ENCODE results near the gene SPDYE4. TPM values are rescaled to one million over a fixed set of nuclear protein-coding genes. Genes with fewer than 3 reads are reported as not detected.

The SPDYE4 gene
- total and polyA plus RNA-seq, 9 donors, result not detected

GRCh38 chr17:8736796-8737195 is 21.6 kb downstream of the SPDYE4 start:
- Histone ChIP-seq H3K27ac (no peak overlapping the region), H3K36me3 (no peaks in the 10 kb centered on the region), H3K9me3 (no peaks in the 10 kb centered on the region), H3K4me3 (no peak overlapping the region), H3K4me1 (ENCODE audit: insufficient read depth) (no peaks in the 10 kb centered on the region), H3K27me3 (no peaks in the 10 kb centered on the region)
- WGBS, 3 donors, result 57 to 68% (median 60%) methylated on average over 2 of the region's 2 CpGs
- no peak for DNase-seq
- TF ChIP-seq EP300 (IDR thresholded peaks at IDR 0.05) (no peak), CTCF (IDR thresholded peaks at IDR 0.05) (no peak), POLR2A (IDR thresholded peaks at IDR 0.05) (no peak)
- intact Hi-C loops (cut with DNase I), result no loop called here

DNA sequence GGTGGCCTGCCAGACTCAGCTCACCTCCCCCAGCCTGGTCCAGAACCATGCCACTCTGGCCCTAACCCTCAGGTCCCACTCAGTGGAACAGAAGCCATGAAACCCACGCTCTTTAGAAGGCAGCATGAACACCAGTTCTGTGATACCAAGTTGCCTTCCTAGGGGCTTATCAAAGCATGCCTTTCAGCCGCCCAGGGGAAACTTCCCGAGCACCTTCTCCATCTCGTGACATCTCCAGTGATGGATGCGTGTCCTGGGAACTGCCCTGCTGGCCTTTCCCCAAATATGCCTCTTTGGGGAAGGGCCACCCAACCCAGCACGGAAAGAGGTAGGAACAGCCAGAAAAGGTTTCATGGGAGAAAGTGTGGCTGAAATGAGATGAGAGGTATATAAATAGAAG is 22.0 kb downstream of the SPDYE4 start:
- no peak overlapping the region for H3K4me3 ChIP-seq
- WGBS, 3 donors, result 74 to 80% (median 76%) methylated on average over 6 of the region's 6 CpGs
- TF ChIP-seq CTCF (IDR thresholded peaks at IDR 0.05) (no peak), POLR2A (IDR thresholded peaks at IDR 0.05) (no peak)
- intact Hi-C loops (cut with DNase I), result no loop called here
- no peaks in the 10 kb centered on the region for H3K36me3 ChIP-seq
- no peak for DNase-seq
- no peaks in the 10 kb centered on the region for H3K9me3 ChIP-seq
- no peaks in the 10 kb centered on the region for H3K27me3 ChIP-seq
- H3K27ac ChIP-seq, result no peak overlapping the region
- H3K4me1 ChIP-seq (ENCODE audit: insufficient read depth), result no peaks in the 10 kb centered on the region

DNA sequence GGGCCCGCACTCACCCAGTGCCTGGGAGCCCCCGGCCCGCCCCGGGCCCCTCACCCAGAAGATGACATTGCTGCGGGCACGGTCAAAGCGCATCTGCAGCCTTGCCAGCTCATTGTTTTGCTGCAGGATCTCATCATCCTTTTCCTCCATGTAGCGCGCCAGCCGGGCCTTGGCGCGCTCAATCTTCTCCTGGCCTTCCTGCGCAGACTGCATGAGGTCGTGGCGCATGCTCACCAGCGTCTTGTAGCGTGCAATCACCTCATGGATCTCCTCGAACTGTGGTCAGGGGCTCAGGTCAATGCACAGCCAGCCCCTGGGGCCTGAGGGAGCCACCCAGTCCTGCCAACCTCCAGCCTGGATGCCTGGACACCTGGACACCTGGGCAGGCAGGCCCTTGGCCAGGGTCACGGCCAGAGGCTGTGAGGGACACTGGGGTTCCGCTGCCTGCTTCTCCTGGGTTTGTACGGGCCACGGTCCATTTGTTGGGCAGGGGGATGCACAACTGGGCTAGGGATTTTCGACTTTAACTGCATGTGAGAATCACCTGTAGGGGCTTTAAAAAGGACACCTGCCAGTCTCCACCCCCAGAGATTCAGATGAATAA is 22.9 kb downstream of the SPDYE4 start:
- DNase-seq, result no peak
- Histone ChIP-seq H3K36me3 (no peaks in the 10 kb centered on the region), H3K27ac (no peak overlapping the region), H3K4me1 (ENCODE audit: insufficient read depth) (no peaks in the 10 kb centered on the region), H3K27me3 (no peaks in the 10 kb centered on the region), H3K9me3 (no peaks in the 10 kb centered on the region), H3K4me3 (no peak overlapping the region)
- WGBS, 3 donors, result 92 to 94% (median 94%) methylated on average over 23 of the region's 23 CpGs
- TF ChIP-seq CTCF (IDR thresholded peaks at IDR 0.05), result no peak
- no peak for TF ChIP-seq EP300 (IDR thresholded peaks at IDR 0.05)
- TF ChIP-seq POLR2A (IDR thresholded peaks at IDR 0.05), result no peak
- intact Hi-C loops (cut with DNase I), result no loop called here

- no peak overlapping the region for H3K27ac ChIP-seq
- no peak overlapping the region for H3K4me3 ChIP-seq
- no peaks in the 10 kb centered on the region for H3K27me3 ChIP-seq
- 90% methylated on average over 10 of the region's 10 CpGs for WGBS, 3 donors
- TF ChIP-seq CTCF (IDR thresholded peaks at IDR 0.05) (no peak), POLR2A (IDR thresholded peaks at IDR 0.05) (no peak), EP300 (IDR thresholded peaks at IDR 0.05) (no peak)
- H3K9me3 ChIP-seq, result no peaks in the 10 kb centered on the region
- intact Hi-C loops (cut with DNase I), result no loop called here
- H3K36me3 ChIP-seq, result no peaks in the 10 kb centered on the region
- no peaks in the 10 kb centered on the region for H3K4me1 ChIP-seq (ENCODE audit: insufficient read depth)
- no peak for DNase-seq
Observed at GRCh38 chr17:8734876-8735275, 23.5 kb downstream of the SPDYE4 start.
